Mucosa of stomach (tissue), 1 donor: ENCODE data around the gene RAC2.
"Not testable (repeated sequence)": the region's sequence is repeated elsewhere in the genome, so short reads cannot be mapped to it uniquely, and the experiment has no call there.

Experiments used
- H3K27me3 ChIP-seq: one replicate; pipeline ENCODE4 v1.7.0; 2013; ENCODE audit warnings: mild to moderate bottlenecking, low read length; ENCODE audit not compliant: control insufficient read depth, insufficient read depth
- H3K36me3 ChIP-seq: one replicate; pipeline ENCODE4 v1.7.0; 2013; ENCODE audit warnings: low read length; ENCODE audit not compliant: control insufficient read depth, insufficient read depth
- H3K4me1 ChIP-seq: one replicate; pipeline ENCODE4 v1.7.0; 2013; ENCODE audit warnings: mild to moderate bottlenecking, low read length; ENCODE audit not compliant: control insufficient read depth, insufficient read depth
- H3K4me3 ChIP-seq: one replicate; pipeline ENCODE4 v1.7.0; 2013; ENCODE audit warnings: low read length
- H3K9ac ChIP-seq: one replicate; pipeline ENCODE4 v1.7.0; 2013; ENCODE audit warnings: mild to moderate bottlenecking, low read length, moderate library complexity
- H3K9me3 ChIP-seq: one replicate; pipeline ENCODE4 v1.7.0; 2013; ENCODE audit warnings: mild to moderate bottlenecking, low read length, moderate library complexity; ENCODE audit not compliant: control insufficient read depth
- donor health status: Pancreatic carcinoma.

Gene RAC2

DNA sequence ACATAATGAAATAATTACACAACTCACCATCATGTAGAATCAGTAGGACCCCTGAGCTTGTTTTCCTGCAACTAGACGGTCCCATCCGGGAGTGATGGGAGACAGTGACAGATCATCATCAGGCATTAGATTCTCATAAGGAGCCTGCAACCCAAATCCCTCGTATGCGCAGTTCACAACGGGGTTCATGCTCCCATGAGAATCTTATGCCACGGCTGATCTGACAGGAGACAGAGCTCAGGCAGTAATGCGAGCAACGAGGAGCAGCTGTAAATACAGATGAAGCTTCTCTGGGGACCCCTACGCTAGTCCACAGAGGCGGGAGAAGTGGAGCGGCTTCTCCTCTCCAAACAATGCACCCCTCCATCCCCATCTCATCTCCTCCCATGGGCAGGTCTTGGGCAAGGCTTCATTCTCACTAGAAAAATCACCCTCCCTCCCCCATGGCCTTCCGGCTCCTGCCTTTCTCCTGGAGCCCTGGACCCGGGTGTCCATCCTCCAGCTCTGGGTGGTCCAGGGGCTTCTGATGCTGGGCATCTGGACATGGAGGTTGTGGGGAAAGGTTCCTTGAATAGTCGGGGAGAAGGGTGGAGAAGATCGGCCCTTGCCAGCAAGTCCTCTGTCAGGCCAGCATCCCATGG, 16.2 kb upstream of the RAC2 start:
- Histone ChIP-seq H3K4me1 (peaks cover 7% of the 10 kb centered on the region), H3K9me3 (no peaks in the 10 kb centered on the region), H3K4me3 (no peak overlapping the region), H3K36me3 (no peaks in the 10 kb centered on the region), H3K9ac (no peak overlapping the region), H3K27me3 (peaks cover 34% of the 10 kb centered on the region)

DNA sequence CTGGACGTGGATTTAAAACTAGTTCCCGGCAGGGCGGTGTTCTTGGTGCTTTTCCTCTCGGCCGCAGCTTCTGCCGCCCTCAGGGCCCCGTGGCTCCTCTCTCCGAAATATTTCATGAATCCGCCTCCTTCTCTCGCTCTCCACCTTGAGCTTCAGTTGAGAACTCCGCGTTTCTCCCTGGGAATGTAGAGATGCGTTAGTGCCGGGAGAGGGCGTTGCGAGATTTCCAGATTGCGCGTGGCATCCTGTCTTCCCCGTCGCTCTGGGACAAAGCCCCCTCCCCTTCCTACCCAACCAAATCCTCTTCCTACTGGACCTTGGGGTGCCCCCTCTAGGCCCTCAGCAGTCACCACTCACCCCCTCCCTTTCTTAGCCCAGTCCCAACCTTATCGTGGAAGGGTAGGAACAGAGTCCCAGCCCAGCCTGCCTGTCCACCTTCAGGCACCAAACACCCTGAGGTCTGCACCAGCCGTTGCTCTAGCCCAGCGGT, 15.5 kb upstream of the RAC2 start:
- Histone ChIP-seq H3K9me3 (no peaks in the 10 kb centered on the region), H3K4me3 (no peak overlapping the region), H3K4me1 (peaks cover 7% of the 10 kb centered on the region), H3K9ac (no peak overlapping the region), H3K27me3 (peaks cover 34% of the 10 kb centered on the region), H3K36me3 (no peaks in the 10 kb centered on the region)

DNA sequence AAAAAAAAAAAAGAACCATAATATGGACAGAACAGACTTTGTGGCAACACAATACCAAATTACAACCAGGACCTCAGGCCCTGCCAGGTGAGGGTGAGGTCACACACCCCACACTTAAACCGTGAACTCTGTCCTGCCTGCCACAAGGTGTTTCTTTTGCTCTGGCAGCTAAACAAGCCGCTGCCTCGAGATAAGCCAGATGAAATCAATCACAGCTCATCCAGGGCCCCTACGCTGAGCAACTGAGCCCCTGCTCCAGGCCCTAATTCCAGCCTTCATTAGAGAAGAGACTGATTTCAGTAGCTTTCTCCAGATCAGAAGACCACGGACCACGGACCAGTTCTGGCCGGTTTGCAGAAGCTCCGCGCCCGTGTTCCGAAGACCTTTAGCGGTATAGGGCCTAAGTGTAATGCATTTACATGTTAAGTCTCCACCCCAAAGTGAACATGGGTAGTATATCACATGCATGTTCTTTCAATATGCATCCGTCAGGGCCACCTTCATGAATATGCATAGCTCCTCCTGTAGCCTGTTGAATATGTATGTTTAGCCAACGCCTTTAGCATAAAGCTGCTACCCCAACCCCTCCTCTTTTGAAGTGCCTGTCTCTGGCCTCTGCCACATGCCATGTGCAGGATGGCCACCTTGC, 14.8 kb upstream of the RAC2 start:
- Histone ChIP-seq H3K4me1 (peaks cover 7% of the 10 kb centered on the region), H3K4me3 (no peak overlapping the region), H3K9me3 (no peaks in the 10 kb centered on the region), H3K27me3 (peaks cover 34% of the 10 kb centered on the region), H3K36me3 (no peaks in the 10 kb centered on the region), H3K9ac (no peak overlapping the region)

DNA sequence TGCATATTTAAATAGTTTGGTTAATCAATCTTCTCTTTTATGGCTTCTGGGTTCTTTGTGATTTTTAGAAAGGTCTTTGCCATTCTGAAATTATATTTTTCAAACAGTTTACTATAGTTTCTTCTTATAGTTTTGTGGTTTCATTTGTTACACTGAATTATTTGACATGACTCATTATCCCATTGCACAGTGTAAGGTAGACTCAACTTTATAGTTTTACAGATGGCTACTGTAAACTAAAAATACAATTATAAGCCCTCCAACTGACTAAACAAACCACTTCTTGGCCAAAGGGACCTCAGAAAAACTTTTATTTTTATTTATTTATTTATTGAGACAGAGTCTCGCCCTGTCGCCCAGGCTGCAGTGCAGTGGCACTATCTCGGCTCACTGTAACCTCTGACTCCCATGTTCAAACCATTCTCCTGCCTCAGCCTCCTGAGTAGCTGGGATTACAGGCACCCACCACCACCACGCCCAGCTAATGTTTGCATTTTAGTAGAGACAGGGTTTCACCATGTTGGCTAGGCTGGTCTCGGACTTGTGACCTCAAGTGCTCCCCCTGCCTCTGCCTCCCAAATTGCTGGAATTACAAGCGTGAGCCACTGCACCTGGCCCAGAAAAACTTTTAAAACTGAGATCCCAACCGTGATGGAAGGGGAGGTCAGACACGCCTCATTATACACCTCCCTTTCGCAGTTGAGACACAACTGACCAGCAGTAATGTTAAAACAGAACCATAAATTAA, 14.1 kb upstream of the RAC2 start:
- H3K4me3 ChIP-seq, result no peak overlapping the region
- H3K4me1 ChIP-seq, result peaks cover 7% of the 10 kb centered on the region
- H3K27me3 ChIP-seq, result peaks cover 34% of the 10 kb centered on the region
- no peak overlapping the region for H3K9ac ChIP-seq
- H3K36me3 ChIP-seq, result no peaks in the 10 kb centered on the region
- no peaks in the 10 kb centered on the region for H3K9me3 ChIP-seq

DNA sequence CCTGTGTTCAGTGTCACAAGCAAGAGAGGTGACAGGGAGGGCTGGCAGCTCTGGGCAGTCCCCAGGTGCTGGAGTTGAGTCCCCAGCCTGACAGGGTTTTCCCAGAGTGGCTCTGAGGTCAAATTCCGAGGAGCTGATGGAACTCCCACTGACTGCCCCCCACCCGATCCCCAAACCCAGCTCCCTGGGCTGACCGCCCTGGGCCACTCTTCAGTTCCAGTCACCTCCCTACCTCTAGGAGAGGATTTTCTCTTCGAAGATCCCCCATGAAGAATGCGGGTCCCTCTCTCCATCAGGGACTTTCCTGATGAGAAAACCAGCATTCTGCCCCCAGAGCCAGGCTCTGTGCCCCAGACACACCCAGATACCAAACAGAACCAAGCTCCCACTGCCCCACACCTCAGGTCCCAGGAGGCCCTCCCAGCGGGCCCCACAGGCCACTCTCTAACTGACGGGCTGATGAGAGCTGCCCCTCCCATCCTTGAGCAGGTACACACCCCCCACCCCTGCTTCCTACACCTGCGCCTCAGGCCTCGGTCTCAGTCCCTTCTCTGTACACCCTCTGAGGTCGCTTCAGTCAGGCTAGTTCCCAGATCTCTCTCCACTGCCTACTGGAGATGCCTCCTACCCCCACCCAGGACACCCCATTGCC, 12.1 kb upstream of the RAC2 start:
- H3K4me1 ChIP-seq, result peaks cover 7% of the 10 kb centered on the region
- no peak overlapping the region for H3K9ac ChIP-seq
- no peak overlapping the region for H3K4me3 ChIP-seq
- no peaks in the 10 kb centered on the region for H3K9me3 ChIP-seq
- peaks cover 31% of the 10 kb centered on the region for H3K27me3 ChIP-seq
- no peaks in the 10 kb centered on the region for H3K36me3 ChIP-seq

DNA sequence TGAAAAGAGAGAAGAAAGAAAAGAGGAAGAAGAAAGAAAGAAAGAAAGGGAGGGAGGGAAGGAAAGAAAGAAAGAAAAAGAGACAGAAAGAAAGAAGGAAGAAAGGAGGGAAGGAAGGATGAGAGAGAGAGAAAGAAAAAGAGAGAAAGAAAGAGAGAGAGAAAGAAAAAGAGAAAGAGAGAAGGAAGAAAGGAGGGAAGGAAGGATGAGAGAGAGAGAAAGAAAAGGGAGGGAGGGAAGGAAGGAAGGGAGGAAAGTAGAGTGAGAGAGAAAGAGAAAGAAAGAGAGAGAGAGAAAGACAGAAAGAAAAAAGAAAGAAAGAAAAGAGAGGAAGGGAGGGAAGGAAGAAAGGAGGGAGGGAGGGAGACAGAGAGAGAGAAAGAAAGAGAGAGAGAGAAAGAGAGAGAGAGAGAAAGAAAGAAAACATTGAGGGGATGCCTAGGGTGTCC, 11.5 kb upstream of the RAC2 start:
- no peaks in the 10 kb centered on the region for H3K9me3 ChIP-seq
- H3K27me3 ChIP-seq, result peaks cover 25% of the 10 kb centered on the region
- H3K4me1 ChIP-seq, result peaks cover 1% of the 10 kb centered on the region
- H3K4me3 ChIP-seq, result no peak overlapping the region
- no peaks in the 10 kb centered on the region for H3K36me3 ChIP-seq
- no peak overlapping the region for H3K9ac ChIP-seq

DNA sequence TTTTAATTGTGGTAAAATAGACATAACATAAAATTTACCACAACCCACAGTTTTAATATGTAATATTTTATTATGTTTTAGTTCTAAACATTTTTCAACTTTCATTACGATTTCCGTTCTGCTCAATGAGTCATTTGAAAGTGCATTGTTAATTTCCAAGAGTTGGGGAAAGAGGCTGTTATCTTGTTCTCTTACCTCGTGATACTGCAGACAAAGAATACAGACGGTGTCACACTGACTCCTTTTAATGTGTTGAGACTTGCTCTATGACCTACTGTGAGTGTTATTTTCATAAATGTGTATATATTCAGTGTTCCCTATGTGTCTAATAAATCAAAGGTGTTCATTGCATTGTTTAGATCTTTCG, 10.8 kb upstream of the RAC2 start:
- no peaks in the 10 kb centered on the region for H3K9me3 ChIP-seq
- peaks cover 20% of the 10 kb centered on the region for H3K27me3 ChIP-seq
- no peaks in the 10 kb centered on the region for H3K4me1 ChIP-seq
- H3K4me3 ChIP-seq, result no peak overlapping the region
- H3K36me3 ChIP-seq, result no peaks in the 10 kb centered on the region
- no peak overlapping the region for H3K9ac ChIP-seq

DNA sequence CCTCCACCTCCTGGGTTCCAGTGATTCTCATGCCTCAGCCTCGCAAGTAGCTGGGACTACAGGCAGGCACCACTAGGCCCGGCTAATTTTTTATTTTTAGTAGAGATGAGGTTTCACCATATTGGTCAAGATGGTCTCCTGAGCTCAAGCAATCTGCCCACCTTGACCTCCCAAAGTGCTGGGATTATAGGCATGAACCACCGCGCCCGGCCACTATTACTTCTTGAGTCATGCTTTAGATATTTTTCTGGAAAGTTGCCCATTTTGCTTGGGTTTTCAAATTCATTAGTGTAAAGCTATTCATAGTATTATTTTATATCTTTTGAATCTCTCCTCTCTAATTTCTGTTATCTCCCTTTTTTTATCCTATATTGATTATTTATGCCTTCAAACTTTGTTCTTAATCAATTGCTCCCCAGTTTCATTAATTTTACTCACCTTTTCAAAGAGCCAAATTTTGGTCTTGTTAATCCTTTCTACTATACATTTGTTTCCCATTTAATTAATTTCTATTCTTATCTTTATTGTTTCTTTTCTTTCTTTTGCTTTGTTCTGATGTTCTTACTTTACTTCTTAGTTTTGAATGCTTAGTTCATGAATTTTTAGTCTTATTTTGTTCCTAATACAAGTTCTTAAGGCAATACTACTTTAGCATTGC, 10.3 kb upstream of the RAC2 start:
- Histone ChIP-seq H3K9me3 (no peaks in the 10 kb centered on the region), H3K4me1 (no peaks in the 10 kb centered on the region), H3K4me3 (no peak overlapping the region), H3K9ac (no peak overlapping the region), H3K27me3 (peaks cover 15% of the 10 kb centered on the region), H3K36me3 (no peaks in the 10 kb centered on the region)

DNA sequence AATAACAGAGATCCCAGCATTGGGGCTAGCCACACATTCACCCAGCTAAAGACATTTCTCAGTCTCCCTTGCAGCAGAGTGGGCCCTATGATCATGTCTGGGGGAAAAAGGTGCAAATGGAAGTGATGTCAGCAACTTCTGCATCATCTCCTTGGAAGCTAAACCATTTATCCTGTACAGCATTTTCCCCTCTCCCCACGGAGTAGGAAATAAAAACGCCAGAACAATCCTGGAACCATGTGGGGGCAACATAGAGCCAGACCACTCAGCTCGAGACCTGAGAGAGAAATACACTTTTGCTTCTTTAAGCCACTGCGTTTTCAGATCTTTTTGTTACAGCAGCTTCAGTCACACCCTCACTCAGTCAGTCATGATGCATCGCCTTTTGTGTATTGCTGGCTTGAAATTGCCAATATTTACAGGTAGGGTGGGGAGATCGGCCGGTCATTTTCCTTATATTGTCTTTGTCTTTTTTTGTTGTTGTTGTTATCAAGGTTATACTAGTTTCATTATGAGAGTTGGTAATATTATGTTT, 9.1 kb upstream of the RAC2 start:
- Histone ChIP-seq H3K9ac (no peak overlapping the region), H3K9me3 (no peaks in the 10 kb centered on the region), H3K4me3 (no peak overlapping the region), H3K4me1 (no peaks in the 10 kb centered on the region), H3K27me3 (peaks cover 9% of the 10 kb centered on the region), H3K36me3 (no peaks in the 10 kb centered on the region)

DNA sequence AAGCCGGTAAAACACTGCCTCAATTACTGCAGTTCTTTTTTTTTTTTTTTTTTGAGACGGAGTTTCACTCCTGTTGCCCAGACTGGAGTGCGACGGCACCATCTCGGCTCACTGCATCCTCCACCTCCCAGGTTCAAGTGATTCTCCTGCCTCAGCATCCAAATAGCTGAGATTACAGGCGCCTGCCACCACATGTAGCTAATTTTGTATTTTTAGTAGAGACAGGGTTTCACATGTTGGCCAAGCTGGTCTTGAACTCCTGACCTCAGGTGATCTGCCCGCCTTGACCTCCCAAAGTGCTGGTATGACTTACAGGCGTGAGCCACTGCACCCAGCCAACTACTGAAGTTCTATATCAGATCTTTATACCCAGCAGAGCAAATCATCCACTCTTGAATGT, 7.8 kb upstream of the RAC2 start:
- H3K4me3 ChIP-seq, H3K9me3 ChIP-seq, H3K27me3 ChIP-seq, H3K36me3 ChIP-seq, H3K4me1 ChIP-seq, H3K9ac ChIP-seq: not testable (repeated sequence)

DNA sequence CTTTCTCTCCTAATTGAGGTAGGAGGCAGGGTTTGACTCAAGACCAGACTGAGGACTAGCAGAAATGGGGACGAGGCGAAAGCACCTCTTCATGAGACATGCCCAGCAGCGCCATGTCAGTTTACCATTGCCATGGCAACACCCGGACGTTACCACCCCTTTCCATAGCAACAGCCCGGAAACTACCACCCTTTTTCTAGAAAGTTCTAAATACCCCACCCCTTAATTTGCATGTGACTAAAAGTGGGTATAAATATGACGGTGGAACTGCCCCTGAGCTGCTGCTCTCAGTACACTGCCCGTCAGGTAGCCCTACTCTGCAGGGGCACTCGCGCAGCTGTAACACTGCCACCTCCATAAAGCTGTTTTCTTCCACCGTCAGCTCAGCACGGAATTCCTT, 5.9 kb upstream of the RAC2 start:
- no peaks in the 10 kb centered on the region for H3K9me3 ChIP-seq
- no peaks in the 10 kb centered on the region for H3K4me1 ChIP-seq
- no peak overlapping the region for H3K9ac ChIP-seq
- no peaks in the 10 kb centered on the region for H3K36me3 ChIP-seq
- no peaks in the 10 kb centered on the region for H3K27me3 ChIP-seq
- H3K4me3 ChIP-seq, result no peak overlapping the region
